GM10266 (cell line): ENCODE measurements around the gene HPCA.

Source experiments
- DNase-seq: peaks from one replicate; pipeline ENCODE4 v3.0.0; 2012; ENCODE audit errors: extremely low spot score
- TF ChIP-seq, protein P1 (sequence below): IDR thresholded peaks from 2 replicates; pipeline ENCODE4 v1.5.1; 2012; ENCODE audit warnings: mild to moderate bottlenecking, low read depth; ENCODE audit not compliant: control insufficient read depth, insufficient read depth; ENCODE audit errors: missing control alignments

HPCA gene

DNA sequence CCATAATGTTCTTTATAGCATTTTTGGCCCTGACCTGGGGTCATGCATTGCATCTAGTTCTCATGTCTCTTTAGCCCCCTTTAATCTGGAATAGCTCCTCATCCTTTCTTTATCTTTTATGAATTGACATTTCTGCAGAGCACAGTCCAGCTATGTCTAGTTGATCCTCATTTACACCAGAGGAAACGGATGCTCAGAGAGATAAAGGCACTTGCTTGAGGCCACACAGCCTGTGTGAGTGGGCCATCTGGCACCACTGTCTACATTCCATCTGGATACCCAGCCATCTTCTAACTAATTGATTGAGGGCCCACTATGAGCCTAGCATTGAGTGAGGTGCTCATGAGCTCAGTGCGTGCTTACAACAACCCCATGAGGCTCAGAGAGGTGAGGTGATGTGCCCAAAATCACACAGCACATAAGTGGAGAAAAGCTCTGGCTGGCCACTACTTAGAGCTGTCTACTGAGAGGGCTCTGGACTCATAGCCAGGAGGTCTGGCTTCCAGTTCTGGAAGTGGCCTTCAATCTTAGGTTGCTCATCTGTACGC, 3.5 kb downstream of the HPCA start:
- DNase-seq = no peak
- TF ChIP-seq, protein P1, sequence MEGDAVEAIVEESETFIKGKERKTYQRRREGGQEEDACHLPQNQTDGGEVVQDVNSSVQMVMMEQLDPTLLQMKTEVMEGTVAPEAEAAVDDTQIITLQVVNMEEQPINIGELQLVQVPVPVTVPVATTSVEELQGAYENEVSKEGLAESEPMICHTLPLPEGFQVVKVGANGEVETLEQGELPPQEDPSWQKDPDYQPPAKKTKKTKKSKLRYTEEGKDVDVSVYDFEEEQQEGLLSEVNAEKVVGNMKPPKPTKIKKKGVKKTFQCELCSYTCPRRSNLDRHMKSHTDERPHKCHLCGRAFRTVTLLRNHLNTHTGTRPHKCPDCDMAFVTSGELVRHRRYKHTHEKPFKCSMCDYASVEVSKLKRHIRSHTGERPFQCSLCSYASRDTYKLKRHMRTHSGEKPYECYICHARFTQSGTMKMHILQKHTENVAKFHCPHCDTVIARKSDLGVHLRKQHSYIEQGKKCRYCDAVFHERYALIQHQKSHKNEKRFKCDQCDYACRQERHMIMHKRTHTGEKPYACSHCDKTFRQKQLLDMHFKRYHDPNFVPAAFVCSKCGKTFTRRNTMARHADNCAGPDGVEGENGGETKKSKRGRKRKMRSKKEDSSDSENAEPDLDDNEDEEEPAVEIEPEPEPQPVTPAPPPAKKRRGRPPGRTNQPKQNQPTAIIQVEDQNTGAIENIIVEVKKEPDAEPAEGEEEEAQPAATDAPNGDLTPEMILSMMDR = no peak

GRCh38 chr1:32890516-32891240, 4.4 kb downstream of the HPCA start:
- DNase-seq = no peak
- TF ChIP-seq, protein P1 = no peak

- TF ChIP-seq, protein P1 = no peak
- DNase-seq = no peak
Observed at GRCh38 chr1:32891241-32891570, 4.9 kb downstream of the HPCA start.

DNA sequence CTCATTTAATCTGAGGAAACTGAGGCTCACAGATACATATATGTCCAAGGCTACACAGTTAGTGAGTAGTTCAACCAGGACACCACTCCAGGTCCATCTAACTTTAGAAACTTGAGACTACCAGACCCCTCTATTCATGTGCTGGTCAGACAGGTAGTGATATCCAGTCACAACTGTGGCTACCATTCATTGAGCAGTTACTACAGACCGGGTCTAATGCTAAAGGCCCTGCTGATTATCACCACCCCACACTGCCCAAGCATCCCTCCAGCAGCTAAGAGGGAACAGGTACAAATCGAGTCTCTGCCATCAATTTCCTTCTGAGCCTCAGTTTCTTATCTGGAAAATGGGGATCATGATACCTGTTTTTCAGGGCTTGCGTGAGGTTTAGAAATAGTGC, 5.3 kb downstream of the HPCA start:
- TF ChIP-seq, protein P1 = no peak
- no peak for DNase-seq

- TF ChIP-seq, protein P1 = peak; percentile 82
- peak; percentile 76 for DNase-seq
Observed at GRCh38 chr1:32892368-32893197, 6.3 kb downstream of the HPCA start.

GRCh38 chr1:32893198-32894018, 7.1 kb downstream of the HPCA start:
- no peak for DNase-seq
- TF ChIP-seq, protein P1 = peak; percentile 20
